ENCODE results near the gene GNB1L. TPM values are rescaled to one million over a fixed set of nuclear protein-coding genes. Genes with fewer than 3 reads are reported as not detected.

GNB1L gene
- total and polyA plus RNA-seq, 4 donors, result 4.5 to 9.3 (median 6.7) TPM

DNA sequence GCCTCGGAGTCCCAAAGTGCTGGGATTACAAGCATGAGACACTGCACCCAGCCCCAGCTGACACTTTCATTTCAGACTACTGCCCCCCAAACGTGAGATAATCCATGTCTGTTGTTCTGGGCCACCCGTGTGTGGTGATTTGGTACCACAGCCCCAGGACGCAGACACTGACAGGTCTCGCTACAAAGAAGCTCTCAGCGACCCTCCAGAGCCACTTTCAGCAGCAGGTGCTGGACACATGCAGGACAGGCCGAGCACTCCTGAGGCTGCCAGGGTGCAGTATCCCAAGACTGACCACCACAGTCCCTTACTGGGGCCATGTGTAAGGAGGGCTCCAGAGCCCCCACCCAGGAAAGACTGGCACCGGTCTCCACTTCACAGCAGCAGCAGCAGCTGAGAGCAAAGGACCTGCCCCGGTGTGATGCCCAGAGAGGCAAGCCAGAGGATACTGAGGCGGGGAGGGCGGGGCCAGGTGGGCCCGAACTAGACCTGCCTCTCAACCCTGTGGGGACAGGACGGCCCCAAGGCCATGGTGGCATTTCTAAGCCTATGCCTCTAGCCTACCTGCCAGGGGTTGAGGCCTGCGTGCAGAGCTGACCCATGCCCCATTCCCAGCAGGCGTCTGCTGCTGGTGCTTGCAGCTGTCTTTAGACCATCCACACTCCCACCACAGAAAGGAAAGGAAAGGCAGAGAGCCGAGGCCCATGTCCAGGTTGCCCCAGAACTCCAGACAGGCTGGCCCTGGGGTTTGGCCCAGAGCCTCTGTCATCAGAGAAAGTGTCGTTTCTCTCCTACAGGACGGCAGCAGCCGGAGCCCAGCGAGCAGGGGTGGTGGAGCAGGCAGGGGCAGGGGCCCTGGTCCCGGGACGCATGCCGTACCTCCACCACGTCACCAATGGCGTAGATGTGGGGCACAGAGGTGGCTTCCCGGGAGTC, 28.0 kb upstream of the GNB1L start:
- DNase-seq (peak in 1 of 3 donors; percentile 10), ATAC-seq (ENCODE audit: insufficient read depth, low FRiP score) (no peak)
- Histone ChIP-seq H3K9me3 (ENCODE audit: control insufficient read depth in 4 of 4, insufficient read depth in 3 of 4, low read length in 3 of 4) (no peaks in the 10 kb centered on the region), H3K4me1 (ENCODE audit: control insufficient read depth in 5 of 5, insufficient read depth in 5 of 5, low read length in 5 of 5) (peaks cover 0 to 26% (median 4%) of the 10 kb centered on the region in 5 donors), H3K4me3 (no peak overlapping the region), H3K36me3 (ENCODE audit: control insufficient read depth in 4 of 4, insufficient read depth in 4 of 4, low read length in 4 of 4) (no peaks in the 10 kb centered on the region), H3K9ac (ENCODE audit: insufficient read depth in 1 of 2, low read length in 2 of 2) (no peak overlapping the region), H3K27me3 (ENCODE audit: control insufficient read depth in 3 of 3, insufficient read depth in 3 of 3, low read length in 2 of 3) (no peaks in the 10 kb centered on the region), H3K27ac (ENCODE audit: low read depth in 1 of 2, low read length in 1 of 2) (no peak overlapping the region)
- WGBS, 2 donors, result 92 to 94% methylated on average over 26 of the region's 26 CpGs
- TF ChIP-seq, protein P1, sequence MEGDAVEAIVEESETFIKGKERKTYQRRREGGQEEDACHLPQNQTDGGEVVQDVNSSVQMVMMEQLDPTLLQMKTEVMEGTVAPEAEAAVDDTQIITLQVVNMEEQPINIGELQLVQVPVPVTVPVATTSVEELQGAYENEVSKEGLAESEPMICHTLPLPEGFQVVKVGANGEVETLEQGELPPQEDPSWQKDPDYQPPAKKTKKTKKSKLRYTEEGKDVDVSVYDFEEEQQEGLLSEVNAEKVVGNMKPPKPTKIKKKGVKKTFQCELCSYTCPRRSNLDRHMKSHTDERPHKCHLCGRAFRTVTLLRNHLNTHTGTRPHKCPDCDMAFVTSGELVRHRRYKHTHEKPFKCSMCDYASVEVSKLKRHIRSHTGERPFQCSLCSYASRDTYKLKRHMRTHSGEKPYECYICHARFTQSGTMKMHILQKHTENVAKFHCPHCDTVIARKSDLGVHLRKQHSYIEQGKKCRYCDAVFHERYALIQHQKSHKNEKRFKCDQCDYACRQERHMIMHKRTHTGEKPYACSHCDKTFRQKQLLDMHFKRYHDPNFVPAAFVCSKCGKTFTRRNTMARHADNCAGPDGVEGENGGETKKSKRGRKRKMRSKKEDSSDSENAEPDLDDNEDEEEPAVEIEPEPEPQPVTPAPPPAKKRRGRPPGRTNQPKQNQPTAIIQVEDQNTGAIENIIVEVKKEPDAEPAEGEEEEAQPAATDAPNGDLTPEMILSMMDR (IDR thresholded peaks at IDR 0.05; ENCODE audit: control extremely low read depth, extremely low read depth), result no peak

DNA sequence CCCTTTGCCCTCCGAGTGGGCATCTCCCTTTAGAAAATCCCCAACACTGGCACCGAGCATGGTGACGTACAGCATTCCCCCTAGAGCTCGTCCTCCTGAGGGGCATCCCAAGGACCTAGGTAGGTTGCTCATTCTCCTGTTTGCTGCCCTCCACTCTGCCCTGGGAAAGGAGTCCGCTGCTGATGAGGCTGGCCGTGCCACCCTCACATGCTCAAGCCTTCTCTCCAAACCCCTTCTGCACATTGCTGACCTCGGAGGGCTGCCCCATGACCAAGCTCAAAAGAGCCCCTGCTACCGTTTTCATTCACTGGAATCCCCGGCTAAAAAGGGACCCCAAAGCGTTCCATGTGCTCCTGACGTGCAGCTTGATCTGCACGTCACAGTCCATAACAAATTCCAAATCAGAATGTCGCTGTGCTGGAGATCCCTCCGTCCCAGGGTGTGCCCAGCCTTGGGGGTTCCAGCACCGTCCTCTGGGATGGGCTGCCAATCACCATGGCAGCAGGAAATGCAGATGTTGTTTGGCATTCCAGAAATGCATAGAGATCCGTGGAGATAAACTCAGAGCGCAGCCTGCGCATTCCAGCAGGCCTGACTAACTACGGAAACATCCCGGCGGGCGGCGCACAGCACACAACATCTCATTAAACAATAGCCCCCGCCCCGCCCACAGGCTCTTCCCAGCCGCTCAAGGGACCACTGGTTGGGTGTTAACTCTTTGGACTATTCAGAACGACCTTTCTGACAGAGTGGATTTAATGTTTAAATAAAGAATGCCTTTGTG, 26.3 kb upstream of the GNB1L start:
- Histone ChIP-seq H3K27me3 (ENCODE audit: control insufficient read depth in 3 of 3, insufficient read depth in 3 of 3, low read length in 2 of 3) (no peaks in the 10 kb centered on the region), H3K36me3 (ENCODE audit: control insufficient read depth in 4 of 4, insufficient read depth in 4 of 4, low read length in 4 of 4) (no peaks in the 10 kb centered on the region), H3K4me1 (ENCODE audit: control insufficient read depth in 5 of 5, insufficient read depth in 5 of 5, low read length in 5 of 5) (peaks cover 0 to 16% (median 4%) of the 10 kb centered on the region in 5 donors), H3K9me3 (ENCODE audit: control insufficient read depth in 4 of 4, insufficient read depth in 3 of 4, low read length in 3 of 4) (no peaks in the 10 kb centered on the region), H3K4me3 (no peak overlapping the region), H3K27ac (ENCODE audit: low read depth in 1 of 2, low read length in 1 of 2) (peak overlapping the region in 1 of 2 donors; percentile 34), H3K9ac (ENCODE audit: insufficient read depth in 1 of 2, low read length in 2 of 2) (no peak overlapping the region)
- TF ChIP-seq, protein P1 (IDR thresholded peaks at IDR 0.05; ENCODE audit: control extremely low read depth, extremely low read depth), result no peak
- 61 to 73% methylated on average over 27 of the region's 27 CpGs for WGBS, 2 donors
- DNase-seq (peak; percentile 78 to 86 (median 81)), ATAC-seq (ENCODE audit: insufficient read depth, low FRiP score) (no peak)

- Histone ChIP-seq H3K4me1 (ENCODE audit: control insufficient read depth in 5 of 5, insufficient read depth in 5 of 5, low read length in 5 of 5) (peaks cover 0 to 19% (median 4%) of the 10 kb centered on the region in 5 donors), H3K27me3 (ENCODE audit: control insufficient read depth in 3 of 3, insufficient read depth in 3 of 3, low read length in 2 of 3) (no peaks in the 10 kb centered on the region), H3K9me3 (ENCODE audit: control insufficient read depth in 4 of 4, insufficient read depth in 3 of 4, low read length in 3 of 4) (no peaks in the 10 kb centered on the region), H3K27ac (ENCODE audit: low read depth in 1 of 2, low read length in 1 of 2) (peak overlapping the region in 1 of 2 donors; percentile 34), H3K36me3 (ENCODE audit: control insufficient read depth in 4 of 4, insufficient read depth in 4 of 4, low read length in 4 of 4) (peaks cover 0 to 3% (median 0%) of the 10 kb centered on the region in 4 donors), H3K9ac (ENCODE audit: insufficient read depth in 1 of 2, low read length in 2 of 2) (no peak overlapping the region), H3K4me3 (no peak overlapping the region)
- DNase-seq (peak in 1 of 3 donors; percentile 11), ATAC-seq (ENCODE audit: insufficient read depth, low FRiP score) (no peak)
- TF ChIP-seq, protein P1 (IDR thresholded peaks at IDR 0.05; ENCODE audit: control extremely low read depth, extremely low read depth), result no peak
- WGBS, 2 donors, result 94 to 95% methylated on average over 34 of the region's 34 CpGs
These were observed 25.5 kb upstream of the GNB1L start for GRCh38 chr22:19879992-19880785.
